ENCODE measurements around the gene JMY. TPM values are rescaled to one million over a fixed set of nuclear protein-coding genes. Genes with fewer than 3 reads are reported as not detected.

Gene JMY
- total and polyA plus RNA-seq, 2 donors (not counting 3 experiments of a cell fraction or from before 2014, with no cell fraction given): 1.5 to 6.5 TPM

GRCh38 chr5:79285833-79286232 is 49.9 kb downstream of the JMY start:
- no peaks in the 10 kb centered on the region for H3K4me1 ChIP-seq (ENCODE audit: control insufficient read depth, extremely low read depth, insufficient read depth, low read length)
- no peaks in the 10 kb centered on the region for H3K36me3 ChIP-seq (ENCODE audit: control insufficient read depth in 2 of 2, extremely low read depth in 1 of 2, insufficient read depth in 2 of 2, low read length in 2 of 2)
- H3K27me3 ChIP-seq (ENCODE audit: control insufficient read depth in 2 of 2, insufficient read depth in 2 of 2, low read length in 2 of 2): no peaks in the 10 kb centered on the region
- TF ChIP-seq POLR2AphosphoS5 (IDR thresholded peaks at IDR 0.05; ENCODE audit: insufficient read depth, low read depth, low read length) (no peak), JUN (IDR thresholded peaks at IDR 0.05; ENCODE audit: borderline replicate concordance, insufficient read depth, insufficient read length, low read depth) (no peak), MAX (IDR thresholded peaks at IDR 0.05; ENCODE audit: insufficient read depth, insufficient read length) (no peak), GATA2 (IDR thresholded peaks at IDR 0.05; ENCODE audit: insufficient read depth, insufficient read length, low read depth, low read length) (no peak), MYC (IDR thresholded peaks at IDR 0.05; ENCODE audit: low read depth, low read length) (no peak), EZH2 (IDR thresholded peaks at IDR 0.05; ENCODE audit: borderline replicate concordance, low read depth, low read length, severe bottlenecking) (no peak), CTCF (IDR thresholded peaks at IDR 0.05; ENCODE audit: extremely low read depth in 1 of 2, insufficient read depth in 1 of 2, low read depth in 1 of 2, low read length in 2 of 2) (no peak), FOS (IDR thresholded peaks at IDR 0.05; ENCODE audit: borderline replicate concordance, insufficient read depth, low read length) (no peak), POLR2A (IDR thresholded peaks at IDR 0.05; ENCODE audit: low read depth, low read length) (no peak)
- no peak overlapping the region for H3K4me2 ChIP-seq (ENCODE audit: insufficient read depth, low read length)
- FAIRE-seq (no peak), DNase-seq (ENCODE audit: low read depth, low spot score) (no peak)
- H3K9me1 ChIP-seq (replicated peaks; ENCODE audit: control insufficient read depth, extremely low read depth, insufficient read depth, low read length): no peaks in the 10 kb centered on the region
- no TSS peak for BruUV-seq (replicated peaks)
- intact Hi-C loops (cut with micrococcal nuclease) (no loop called here), dilution Hi-C loops (cut with MboI; ENCODE audit: extremely low pct_ligation_motif_present, low sequenced_read_pairs) (no loop called here)
- ChIA-PET POLR2A (no interaction called here), CTCF (no interaction called here)
- H3K27ac ChIP-seq (ENCODE audit: insufficient read depth, low read depth, low read length): no peak overlapping the region
- no peak overlapping the region for H3K9ac ChIP-seq (replicated peaks; ENCODE audit: extremely low read depth, insufficient read depth, low read length)
- H4K20me1 ChIP-seq (replicated peaks; ENCODE audit: control insufficient read depth, extremely low read depth, insufficient read depth, low read length): no peaks in the 10 kb centered on the region
- no peak overlapping the region for H2AFZ ChIP-seq (ENCODE audit: low read depth, low read length)
- no peaks in the 10 kb centered on the region for H3K9me3 ChIP-seq (replicated peaks; ENCODE audit: control insufficient read depth, insufficient read depth, low read length)
- no peak overlapping the region for H3K4me3 ChIP-seq (replicated peaks in 1 of 3; ENCODE audit: insufficient read depth in 1 of 3, low read depth in 1 of 3, low read length in 3 of 3)
- no peaks in the 10 kb centered on the region for H3K79me2 ChIP-seq (ENCODE audit: control insufficient read depth, insufficient read depth, low read length)
